Immature natural killer cell (primary cell): Measurements from ENCODE around the gene SERPINA10. TPM values are rescaled to one million over a fixed set of nuclear protein-coding genes. Genes with fewer than 3 reads are reported as not detected.

Experiments used
- DNase-seq, 3 donors: peaks; one replicate each; pipeline ENCODE4 v3.0.0; 2022; ENCODE audit warnings: mixed read lengths in 1 of 3
- H3K27ac Mint-ChIP-seq, 6 donors: one replicate each; pipeline ENCODE4 v1.8.0; 2020; ENCODE audit warnings: mixed read lengths in 6 of 6, mild to moderate bottlenecking in 5 of 6, inconsistent platforms in 4 of 6, moderate library complexity in 3 of 6
- H3K27me3 Mint-ChIP-seq, 3 donors: one replicate each; pipeline ENCODE4 v1.8.0; 2020 to 2021; ENCODE audit warnings: low read depth in 3 of 3, mild to moderate bottlenecking in 3 of 3, mixed read lengths in 3 of 3, moderate library complexity in 3 of 3, inconsistent platforms in 1 of 3
- H3K36me3 Mint-ChIP-seq, 3 donors: one replicate each; pipeline ENCODE4 v1.8.0; 2020; ENCODE audit warnings: mixed read lengths in 3 of 3, inconsistent platforms in 2 of 3, mild to moderate bottlenecking in 2 of 3
- H3K4me1 Mint-ChIP-seq, 2 donors: one replicate each; pipeline ENCODE4 v1.8.0; 2020; ENCODE audit warnings: inconsistent platforms in 2 of 2, mild to moderate bottlenecking in 2 of 2, mixed read lengths in 2 of 2, moderate library complexity in 1 of 2
- H3K4me3 Mint-ChIP-seq, 5 donors: one replicate each; pipeline ENCODE4 v1.8.0; 2020; ENCODE audit warnings: mild to moderate bottlenecking in 5 of 5, mixed read lengths in 5 of 5, inconsistent platforms in 3 of 5, moderate library complexity in 3 of 5
- H3K9me3 Mint-ChIP-seq, 6 donors: one replicate each; pipeline ENCODE4 v1.8.0; 2020; ENCODE audit warnings: mild to moderate bottlenecking in 6 of 6, mixed read lengths in 6 of 6, inconsistent platforms in 4 of 6, moderate library complexity in 3 of 6
- polyA plus RNA-seq, 3 donors: library from polyadenylated mRNA; unstranded; fragments of 300-500 nt; fragmentation: Illumina TruSeq; gene quantifications; one replicate each; pipeline ENCODE4 v1.2.3, GENCODE V29; 2021

Gene SERPINA10
- polyA plus RNA-seq, 3 donors from 2014 or later, result not detected

DNA sequence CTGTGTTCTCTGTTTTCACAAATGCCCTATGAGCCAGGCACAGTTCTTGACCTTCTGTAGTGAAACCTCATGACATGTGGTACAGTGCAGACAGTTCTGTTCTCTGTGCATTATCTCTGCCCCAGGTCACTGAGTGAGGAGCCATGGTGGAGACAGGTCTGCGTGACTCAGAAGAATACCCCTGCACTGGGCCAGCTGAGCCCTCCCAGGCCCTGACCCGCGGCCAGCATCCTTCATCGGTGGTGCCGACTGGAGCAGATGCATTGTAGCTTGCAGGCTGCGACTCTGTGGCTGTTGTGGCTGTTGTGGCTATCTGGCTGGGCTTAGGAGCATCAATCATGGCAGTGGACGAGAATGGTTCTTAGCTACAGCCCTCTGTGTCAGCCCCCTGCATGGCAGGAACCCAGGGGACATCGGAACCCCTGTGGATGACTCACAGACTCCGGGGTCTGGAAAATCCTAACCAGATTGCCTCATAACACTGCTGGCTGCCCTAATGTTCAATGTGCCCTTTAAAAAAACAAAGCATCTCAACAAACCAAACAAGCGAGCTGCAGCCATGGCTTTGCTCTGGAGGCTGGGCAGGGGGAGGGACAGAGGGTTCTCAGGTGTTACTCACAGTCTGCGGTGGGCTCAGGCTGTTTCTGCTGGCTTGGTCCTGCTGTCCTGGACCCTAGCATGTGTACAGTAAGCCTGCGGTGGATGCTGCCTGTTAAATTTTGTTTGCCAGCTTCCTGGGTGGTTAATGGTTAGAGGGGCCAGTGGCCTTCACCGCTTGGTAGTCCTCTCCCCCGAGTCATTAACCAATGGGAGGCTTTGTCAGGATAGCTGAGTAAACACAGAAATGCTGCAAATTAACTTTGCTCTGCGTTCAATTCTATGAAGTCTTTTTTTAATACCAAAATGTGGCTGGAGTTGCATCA, 29.8 kb upstream of the SERPINA10 start, which contains the start of gene SERPINA6:
Gene SERPINA6 (minus strand): TSS at position 689 of the 923 bp plus-strand sequence. CDS start 8,688 bp downstream, outside the sequence.
- peaks cover 0 to 4% (median 2%) of the 10 kb centered on the region in 3 donors for H3K27me3 Mint-ChIP-seq
- H3K36me3 Mint-ChIP-seq, result no peaks in the 10 kb centered on the region
- no peak within 1 kb of the TSS for H3K27ac Mint-ChIP-seq

DNA sequence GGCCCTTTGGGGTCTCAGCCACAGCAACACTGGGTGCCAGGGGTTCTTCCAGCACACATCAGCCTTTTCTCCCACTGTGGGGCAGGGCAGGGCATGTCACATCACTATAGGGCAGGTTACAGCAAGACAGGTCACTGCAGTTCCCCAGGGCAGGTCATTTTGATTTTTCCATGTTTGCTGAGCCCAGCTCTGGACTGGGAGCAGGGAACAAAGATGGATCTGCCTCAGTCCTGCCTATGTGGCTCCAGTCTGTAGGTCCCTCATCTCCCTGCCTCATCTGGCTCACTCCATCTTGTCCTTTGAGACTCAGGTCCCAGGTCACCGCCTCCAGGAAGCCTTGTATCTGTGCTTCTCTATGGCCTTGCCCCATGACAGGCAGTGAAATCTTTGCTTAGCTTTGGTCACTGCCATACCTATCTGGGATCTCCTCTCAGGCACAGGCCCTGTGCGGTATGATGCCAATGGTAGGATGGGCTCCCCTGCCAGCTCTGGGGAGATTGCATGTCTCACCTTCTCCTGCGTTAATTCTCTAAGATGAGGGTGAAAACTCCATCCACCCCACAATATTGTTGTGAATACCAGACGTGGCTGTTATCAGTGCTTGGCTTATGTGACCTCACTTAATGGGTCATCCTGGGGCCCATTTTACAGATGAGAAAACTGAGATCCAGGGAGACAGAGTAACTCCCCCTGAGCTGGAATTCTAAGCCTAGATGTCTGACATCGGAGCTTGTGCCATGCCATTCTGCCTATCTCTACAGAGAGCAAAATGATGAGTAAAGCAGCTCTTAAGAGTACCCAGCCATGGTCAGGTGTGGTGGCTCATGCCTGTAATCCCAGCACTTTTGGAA, 28.6 kb upstream of the SERPINA10 start:
- H3K4me3 Mint-ChIP-seq, result no peak overlapping the region
- H3K9me3 Mint-ChIP-seq, result peaks cover 0 to 6% (median 0%) of the 10 kb centered on the region in 6 donors
- no peak for DNase-seq
- H3K27me3 Mint-ChIP-seq, result peaks cover 0 to 4% (median 2%) of the 10 kb centered on the region in 3 donors
- no peak overlapping the region for H3K27ac Mint-ChIP-seq
- H3K4me1 Mint-ChIP-seq, result no peaks in the 10 kb centered on the region
- no peaks in the 10 kb centered on the region for H3K36me3 Mint-ChIP-seq

More for the DNA sequence above, 29.8 kb upstream of the SERPINA10 start, which contains the start of gene SERPINA6:
- Mint-ChIP-seq H3K4me1 (no peaks in the 10 kb centered on the region), H3K9me3 (peaks cover 0 to 5% (median 0%) of the 10 kb centered on the region in 6 donors), H3K4me3 (no peak within 1 kb of the TSS)
- no peak for DNase-seq

DNA sequence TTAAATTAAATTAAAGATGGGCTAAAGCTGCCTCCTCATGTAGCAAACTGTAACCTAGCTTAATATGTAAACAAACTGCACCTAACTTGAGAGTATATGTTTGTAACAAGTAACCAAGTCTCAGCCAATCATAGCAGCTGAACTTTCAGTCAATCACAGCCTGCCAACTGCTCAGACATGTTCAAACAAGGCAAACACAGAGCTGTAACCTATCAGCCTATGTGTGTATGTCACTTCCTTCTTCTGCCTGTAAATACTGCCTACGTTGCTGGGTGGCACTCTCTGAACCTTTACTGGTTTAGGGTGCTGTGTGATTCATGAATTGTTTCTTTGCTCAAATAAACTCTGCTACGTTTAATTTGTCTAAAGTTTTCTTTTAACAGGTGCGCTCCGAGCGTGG, 27.2 kb upstream of the SERPINA10 start:
- DNase-seq, result no peak
- H3K27me3 Mint-ChIP-seq, result peaks cover 0 to 2% (median 2%) of the 10 kb centered on the region in 3 donors
- H3K4me1 Mint-ChIP-seq, result no peaks in the 10 kb centered on the region
- no peak overlapping the region for H3K27ac Mint-ChIP-seq
- H3K4me3 Mint-ChIP-seq, result no peak overlapping the region
- no peaks in the 10 kb centered on the region for H3K36me3 Mint-ChIP-seq
- H3K9me3 Mint-ChIP-seq, result peaks cover 0 to 5% (median 0%) of the 10 kb centered on the region in 6 donors

DNA sequence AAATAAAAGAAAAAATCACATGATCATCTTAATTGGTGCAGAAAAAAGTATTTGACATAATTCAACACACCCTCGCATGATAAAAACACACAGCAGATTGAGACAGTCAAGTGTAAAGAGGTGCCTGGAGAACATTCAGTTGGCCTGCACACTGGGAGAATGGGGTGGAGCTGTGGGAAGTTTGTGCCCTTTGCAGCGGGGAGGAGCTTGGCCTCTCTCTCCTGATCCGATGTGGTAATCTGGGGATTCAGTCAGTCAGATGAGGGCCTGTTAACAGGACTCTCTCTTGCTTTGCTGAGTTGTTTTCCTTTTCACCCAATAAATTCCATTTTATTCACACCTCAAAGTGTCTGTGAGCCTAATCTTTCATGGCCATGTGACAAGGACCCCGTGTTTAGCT, 24.2 kb upstream of the SERPINA10 start:
- Mint-ChIP-seq H3K4me1 (no peaks in the 10 kb centered on the region), H3K9me3 (peaks cover 0 to 5% (median 0%) of the 10 kb centered on the region in 6 donors), H3K4me3 (no peak overlapping the region), H3K27me3 (peaks cover 0 to 7% (median 5%) of the 10 kb centered on the region in 3 donors), H3K36me3 (no peaks in the 10 kb centered on the region), H3K27ac (no peak overlapping the region)
- DNase-seq, result no peak

DNA sequence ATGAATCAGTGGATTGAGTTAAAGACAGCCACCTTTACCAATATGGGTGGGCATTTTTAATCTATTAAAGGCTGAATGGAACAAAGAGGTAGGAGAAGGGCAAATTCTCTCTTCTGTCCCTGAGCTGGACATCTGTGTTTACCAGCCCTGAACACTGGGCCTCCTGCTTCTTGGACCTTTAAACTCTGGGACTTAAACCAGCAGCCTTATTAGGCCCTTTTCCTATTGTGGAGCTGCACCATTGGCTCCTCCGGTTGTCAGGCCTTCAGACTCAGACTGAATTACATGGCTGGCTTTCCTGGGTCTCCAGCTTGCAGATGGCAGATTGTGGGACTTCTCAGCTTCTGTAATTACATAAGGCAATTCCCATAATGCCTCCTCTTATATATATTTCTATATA, 23.6 kb upstream of the SERPINA10 start:
- Mint-ChIP-seq H3K9me3 (peaks cover 0 to 5% (median 0%) of the 10 kb centered on the region in 6 donors), H3K4me3 (no peak overlapping the region), H3K27me3 (peaks cover 0 to 7% (median 5%) of the 10 kb centered on the region in 3 donors), H3K27ac (no peak overlapping the region), H3K36me3 (no peaks in the 10 kb centered on the region), H3K4me1 (no peaks in the 10 kb centered on the region)
- no peak for DNase-seq

DNA sequence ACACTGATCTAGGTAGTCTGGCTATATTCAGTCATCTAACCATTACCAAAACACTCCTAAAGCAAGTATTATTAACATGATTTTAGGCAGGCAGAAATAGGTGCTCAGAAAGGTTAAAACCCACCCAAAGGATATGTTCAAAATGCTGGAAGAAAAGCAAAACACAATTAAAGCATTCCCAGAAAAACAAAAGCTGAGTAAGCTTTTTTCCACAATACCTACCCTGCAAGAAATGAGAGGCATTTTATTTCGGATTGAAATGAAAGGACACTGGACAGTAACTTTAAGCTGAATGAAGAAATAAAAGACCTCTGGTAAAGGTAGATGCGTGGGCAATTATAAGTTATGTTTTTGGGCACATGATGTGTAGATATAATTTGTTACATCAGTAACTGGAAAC, 21.8 kb upstream of the SERPINA10 start:
- H3K4me3 Mint-ChIP-seq, result no peak overlapping the region
- peaks cover 0 to 12% (median 3%) of the 10 kb centered on the region in 3 donors for H3K27me3 Mint-ChIP-seq
- H3K27ac Mint-ChIP-seq, result no peak overlapping the region
- peaks cover 0 to 5% (median 0%) of the 10 kb centered on the region in 6 donors for H3K9me3 Mint-ChIP-seq
- H3K36me3 Mint-ChIP-seq, result no peaks in the 10 kb centered on the region
- DNase-seq, result no peak
- H3K4me1 Mint-ChIP-seq, result no peaks in the 10 kb centered on the region

DNA sequence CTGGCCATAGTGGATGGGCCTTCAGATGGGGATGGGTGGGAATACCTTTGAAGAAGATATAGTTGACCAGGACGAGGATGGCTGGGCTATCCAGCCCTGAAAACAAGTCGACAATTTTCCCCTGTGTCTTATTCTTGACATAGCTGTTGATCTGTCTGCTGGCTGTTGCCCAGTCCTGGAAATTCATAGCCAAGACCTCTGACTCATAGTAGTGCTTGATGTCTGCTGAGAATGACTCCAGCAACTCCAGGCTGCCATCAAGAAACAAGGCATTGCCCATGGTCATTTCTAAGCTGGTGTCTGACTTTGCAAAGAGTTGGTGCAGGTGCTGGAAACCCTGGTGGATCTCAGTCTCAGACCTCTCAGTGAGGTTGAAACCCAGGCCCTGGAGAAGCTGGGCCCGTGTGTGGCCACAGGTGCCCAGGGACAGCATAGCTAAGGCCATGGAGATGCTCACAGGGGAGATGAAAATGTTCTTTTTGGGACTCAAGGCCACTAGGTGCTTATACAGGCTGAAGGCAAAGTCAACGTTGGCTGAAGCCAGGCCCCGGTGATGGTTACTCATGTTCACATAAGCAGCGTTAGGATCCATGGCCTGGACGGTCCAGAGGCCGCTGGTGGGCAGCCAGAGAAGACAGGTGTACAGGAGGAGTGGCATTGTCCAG, 21.1 kb upstream of the SERPINA10 start:
- Mint-ChIP-seq H3K27me3 (peaks cover 0 to 12% (median 3%) of the 10 kb centered on the region in 3 donors), H3K4me3 (no peak overlapping the region), H3K4me1 (no peaks in the 10 kb centered on the region), H3K27ac (no peak overlapping the region), H3K9me3 (peaks cover 0 to 5% (median 0%) of the 10 kb centered on the region in 6 donors), H3K36me3 (no peaks in the 10 kb centered on the region)
- DNase-seq, result no peak

DNA sequence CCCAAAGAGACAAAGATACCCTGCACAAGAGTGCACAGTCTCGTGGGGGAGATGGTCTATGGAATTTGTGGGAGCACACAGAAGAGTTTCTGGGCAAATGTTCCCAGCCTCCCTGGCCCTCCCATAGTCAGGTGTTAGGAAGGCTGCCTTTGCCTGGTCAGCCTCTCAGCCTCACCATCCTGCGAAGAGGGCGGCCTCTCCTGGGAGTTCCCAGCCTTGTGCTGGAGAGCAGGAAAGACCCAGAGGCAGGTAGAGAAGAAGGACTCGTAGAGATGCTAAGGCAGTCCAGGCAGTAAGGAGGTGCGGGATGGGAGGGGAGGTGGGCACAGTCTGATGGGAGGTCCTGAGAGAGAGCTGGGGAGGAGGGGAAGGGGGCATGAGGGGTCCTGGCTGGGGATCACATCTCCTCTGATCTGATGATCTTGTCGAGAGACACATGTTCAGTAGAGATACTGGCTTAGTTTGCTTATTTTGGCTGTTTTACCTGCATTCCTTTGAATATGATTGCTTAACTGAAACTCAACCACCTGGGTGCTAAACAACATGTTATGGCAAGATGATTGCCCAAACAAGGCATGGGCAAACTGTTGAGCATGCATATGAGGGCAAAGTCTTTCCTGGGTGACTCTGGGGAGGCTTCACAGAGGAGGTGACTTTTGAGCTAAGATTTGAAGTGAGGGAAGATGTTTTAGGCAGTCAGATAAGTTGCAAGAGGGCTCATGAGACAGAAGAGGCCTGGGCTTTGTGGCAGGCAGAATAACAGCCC, 19.6 kb upstream of the SERPINA10 start:
- Mint-ChIP-seq H3K4me1 (peaks cover 0 to 8% of the 10 kb centered on the region in 2 donors), H3K9me3 (peaks cover 0 to 10% (median 3%) of the 10 kb centered on the region in 6 donors), H3K36me3 (no peaks in the 10 kb centered on the region), H3K4me3 (no peak overlapping the region), H3K27me3 (peaks cover 0 to 12% (median 3%) of the 10 kb centered on the region in 3 donors), H3K27ac (no peak overlapping the region)
- DNase-seq, result no peak

DNA sequence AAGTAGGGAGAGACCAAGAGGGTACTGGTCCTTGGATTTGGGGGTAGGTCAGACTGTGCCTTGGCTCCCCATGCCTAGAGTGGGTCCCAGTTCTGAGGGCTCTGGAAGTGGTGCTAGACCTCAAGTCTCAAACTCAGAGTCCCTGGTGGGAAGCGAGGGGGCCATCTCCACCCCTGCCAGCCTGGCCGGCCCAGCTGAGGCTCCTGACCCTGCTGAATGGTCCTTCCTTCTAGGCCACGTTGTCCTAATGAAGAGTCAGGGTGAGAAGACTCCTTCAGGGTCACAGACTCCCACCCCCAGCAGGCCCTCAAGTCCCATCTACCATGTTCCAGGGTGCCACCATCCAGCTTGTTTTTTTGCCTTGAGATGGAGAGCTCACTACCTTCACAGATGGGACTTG, 17.2 kb upstream of the SERPINA10 start:
- no peak overlapping the region for H3K4me3 Mint-ChIP-seq
- H3K27ac Mint-ChIP-seq, result no peak overlapping the region
- H3K36me3 Mint-ChIP-seq, result no peaks in the 10 kb centered on the region
- H3K9me3 Mint-ChIP-seq, result peaks cover 0 to 18% (median 5%) of the 10 kb centered on the region in 6 donors
- peaks cover 0 to 17% (median 3%) of the 10 kb centered on the region in 3 donors for H3K27me3 Mint-ChIP-seq
- DNase-seq, result no peak
- H3K4me1 Mint-ChIP-seq, result peaks cover 9 to 32% of the 10 kb centered on the region in 2 donors

DNA sequence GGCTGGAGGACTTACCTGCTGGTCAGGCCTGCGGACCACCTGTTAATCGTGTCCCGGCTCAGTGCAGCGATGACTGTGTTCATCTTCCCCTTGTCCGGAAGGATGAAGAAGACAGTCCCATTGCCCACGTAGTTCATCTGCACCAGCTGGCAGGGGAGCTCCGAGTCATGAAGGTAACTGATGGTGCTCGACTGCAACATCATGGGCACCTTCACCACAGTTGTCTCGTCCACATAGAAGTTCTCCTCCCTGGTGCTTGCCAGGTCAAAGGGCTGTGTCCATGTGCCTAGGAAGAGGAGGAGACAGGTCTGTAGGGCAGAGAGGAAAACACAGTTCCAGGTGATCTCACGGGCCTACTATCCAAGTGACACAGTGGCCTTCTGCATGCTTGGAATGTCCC, 16.7 kb upstream of the SERPINA10 start:
- H3K4me1 Mint-ChIP-seq, result peaks cover 14 to 37% of the 10 kb centered on the region in 2 donors
- H3K9me3 Mint-ChIP-seq, result peaks cover 0 to 18% (median 5%) of the 10 kb centered on the region in 6 donors
- no peak overlapping the region for H3K4me3 Mint-ChIP-seq
- no peak overlapping the region for H3K27ac Mint-ChIP-seq
- H3K27me3 Mint-ChIP-seq, result peaks cover 0 to 15% (median 3%) of the 10 kb centered on the region in 3 donors
- H3K36me3 Mint-ChIP-seq, result no peaks in the 10 kb centered on the region
- DNase-seq, result no peak

DNA sequence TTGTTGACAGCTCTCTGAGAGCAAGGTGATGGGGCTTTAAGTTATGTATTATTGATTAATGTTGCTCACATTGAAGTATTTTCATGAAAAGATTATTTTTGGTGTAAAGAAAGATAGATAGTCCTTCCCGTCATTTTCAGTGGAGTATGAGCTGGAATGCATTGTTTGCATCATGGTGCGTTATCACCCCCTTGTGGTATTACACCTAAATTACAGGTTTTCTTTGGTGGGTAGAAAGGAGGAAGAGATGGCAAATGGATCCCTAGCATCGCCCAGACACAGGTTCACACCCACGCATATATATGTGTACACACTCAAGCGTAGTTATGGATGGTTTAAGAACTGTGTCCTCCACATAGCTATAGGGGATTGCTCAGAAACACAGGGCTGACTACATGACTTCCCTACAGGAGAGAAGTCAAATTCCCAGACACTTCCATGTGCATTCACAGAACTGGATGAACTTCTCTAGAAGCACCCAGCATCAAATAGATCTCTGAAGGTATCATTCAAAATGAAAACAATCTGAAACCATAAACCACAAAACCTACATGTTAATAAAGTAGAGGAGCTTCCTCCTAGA, 14.4 kb upstream of the SERPINA10 start:
- no peak overlapping the region for H3K27ac Mint-ChIP-seq
- no peak for DNase-seq
- peaks cover 0 to 10% (median 0%) of the 10 kb centered on the region in 3 donors for H3K27me3 Mint-ChIP-seq
- H3K4me1 Mint-ChIP-seq, result peaks cover 15 to 42% of the 10 kb centered on the region in 2 donors
- peaks cover 0 to 18% (median 6%) of the 10 kb centered on the region in 6 donors for H3K9me3 Mint-ChIP-seq
- no peak overlapping the region for H3K4me3 Mint-ChIP-seq
- peaks cover 0 to 2% (median 0%) of the 10 kb centered on the region in 3 donors for H3K36me3 Mint-ChIP-seq
